H1 (cell line): ENCODE data around the gene PDGFD.

ENCODE experiments used
- EZH2 ChIP-seq: fragments of 200-600 bp; sonication (generic); IDR thresholded peaks from 2 replicates; pipeline ENCODE4 v1.7.1; 2012; ENCODE audit warnings: low read depth, mild to moderate bottlenecking, moderate library complexity, low read length, inconsistent platforms; ENCODE audit not compliant: severe bottlenecking
- GTF2F1 ChIP-seq: IDR thresholded peaks from 2 replicates; pipeline ENCODE4 v1.6.1; 2012; ENCODE audit warnings: low read depth, low read length, improper control_type of control experiment, borderline replicate concordance
- NRF1 ChIP-seq: IDR thresholded peaks from 2 replicates; pipeline ENCODE4 v1.6.1; 2011; ENCODE audit warnings: mild to moderate bottlenecking, low read depth, low read length, improper control_type of control experiment
- POLR2A ChIP-seq, 2 experiments: IDR thresholded peaks; 1 replicate in 1 of 2; 2 replicates in 1 of 2; pipeline ENCODE4 v1.6.1; 2011; ENCODE audit warnings: low read depth in 2 of 2, low read length in 2 of 2, mild to moderate bottlenecking in 2 of 2; ENCODE audit errors: control extremely low read depth in 1 of 2
- RFX5 ChIP-seq: IDR thresholded peaks from 2 replicates; pipeline ENCODE4 v1.6.1; 2011; ENCODE audit warnings: low read depth, low read length, improper control_type of control experiment, borderline replicate concordance
- SAP30 ChIP-seq: fragments of 300-600 bp; sonication (generic); IDR thresholded peaks from 2 replicates; pipeline ENCODE4 v1.7.1; 2012; ENCODE audit warnings: low read length, moderate library complexity, mild to moderate bottlenecking, inconsistent platforms; ENCODE audit not compliant: insufficient read depth, insufficient replicate concordance
- SRF ChIP-seq: IDR thresholded peaks from 2 replicates; pipeline ENCODE4 v1.6.1; 2011; ENCODE audit warnings: mild to moderate bottlenecking, low read depth, low read length, moderate library complexity
- TAF1 ChIP-seq: IDR thresholded peaks from 2 replicates; pipeline ENCODE4 v1.6.1; 2011; ENCODE audit warnings: mild to moderate bottlenecking, low read depth, low read length
- TF ChIP-seq, protein P1 (sequence below), 3 experiments: IDR thresholded peaks; 1 replicate in 2 of 3; 2 replicates in 1 of 3; pipeline versions ENCODE4 v1.5.1 to v1.6.1; 2011; ENCODE audit warnings: low read length in 3 of 3, mild to moderate bottlenecking in 3 of 3, inconsistent platforms in 2 of 3, low read depth in 1 of 3, moderate library complexity in 1 of 3; ENCODE audit not compliant: insufficient read depth in 1 of 3; ENCODE audit errors: control extremely low read depth in 1 of 3

DNA sequence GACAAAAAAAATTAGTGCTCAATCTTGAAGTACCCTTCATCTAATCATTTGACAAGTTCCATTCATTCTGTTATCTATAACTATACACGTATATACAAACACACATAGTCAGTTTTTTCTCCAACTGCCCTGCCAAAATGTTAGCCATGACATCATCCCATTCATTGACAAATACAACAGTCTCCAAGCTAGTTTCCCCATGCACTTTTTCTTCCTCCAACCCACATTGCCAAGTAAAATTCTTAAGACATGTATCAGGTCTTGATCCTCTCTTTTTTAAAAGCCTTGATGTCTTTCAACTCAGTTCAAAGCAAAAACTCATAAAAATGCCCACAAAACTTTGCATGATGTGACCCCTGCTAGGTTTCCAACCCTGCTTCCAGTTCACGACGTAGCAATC is 69.4 kb downstream of the PDGFD start:
- no peak for TF ChIP-seq POLR2A (IDR thresholded peaks at IDR 0.05; ENCODE audit: control extremely low read depth in 1 of 2, low read depth in 2 of 2, low read length in 2 of 2)
- no peak for TF ChIP-seq SAP30
- TF ChIP-seq, protein P1, sequence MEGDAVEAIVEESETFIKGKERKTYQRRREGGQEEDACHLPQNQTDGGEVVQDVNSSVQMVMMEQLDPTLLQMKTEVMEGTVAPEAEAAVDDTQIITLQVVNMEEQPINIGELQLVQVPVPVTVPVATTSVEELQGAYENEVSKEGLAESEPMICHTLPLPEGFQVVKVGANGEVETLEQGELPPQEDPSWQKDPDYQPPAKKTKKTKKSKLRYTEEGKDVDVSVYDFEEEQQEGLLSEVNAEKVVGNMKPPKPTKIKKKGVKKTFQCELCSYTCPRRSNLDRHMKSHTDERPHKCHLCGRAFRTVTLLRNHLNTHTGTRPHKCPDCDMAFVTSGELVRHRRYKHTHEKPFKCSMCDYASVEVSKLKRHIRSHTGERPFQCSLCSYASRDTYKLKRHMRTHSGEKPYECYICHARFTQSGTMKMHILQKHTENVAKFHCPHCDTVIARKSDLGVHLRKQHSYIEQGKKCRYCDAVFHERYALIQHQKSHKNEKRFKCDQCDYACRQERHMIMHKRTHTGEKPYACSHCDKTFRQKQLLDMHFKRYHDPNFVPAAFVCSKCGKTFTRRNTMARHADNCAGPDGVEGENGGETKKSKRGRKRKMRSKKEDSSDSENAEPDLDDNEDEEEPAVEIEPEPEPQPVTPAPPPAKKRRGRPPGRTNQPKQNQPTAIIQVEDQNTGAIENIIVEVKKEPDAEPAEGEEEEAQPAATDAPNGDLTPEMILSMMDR (IDR thresholded peaks at IDR 0.05; ENCODE audit: control extremely low read depth in 1 of 3, insufficient read depth in 1 of 3, low read depth in 1 of 3, low read length in 3 of 3) = no peak
- TF ChIP-seq TAF1 = no peak
- TF ChIP-seq GTF2F1 = no peak
- no peak for TF ChIP-seq SRF
- no peak for TF ChIP-seq NRF1
- TF ChIP-seq RFX5 = no peak
- TF ChIP-seq EZH2 = no peak
